ENCODE data around the gene DPF3. TPM values are rescaled to one million over a fixed set of nuclear protein-coding genes. Genes with fewer than 3 reads are reported as not detected.
A peak's percentile ranks its signal among the peaks of the same experiment; 100 is the strongest.

Gene DPF3
- total and polyA plus RNA-seq, 2 of the 13 experiments (the other 11 are each of a cell fraction or from before 2014, with no cell fraction given) = 0.09 to 0.60 TPM

DNA sequence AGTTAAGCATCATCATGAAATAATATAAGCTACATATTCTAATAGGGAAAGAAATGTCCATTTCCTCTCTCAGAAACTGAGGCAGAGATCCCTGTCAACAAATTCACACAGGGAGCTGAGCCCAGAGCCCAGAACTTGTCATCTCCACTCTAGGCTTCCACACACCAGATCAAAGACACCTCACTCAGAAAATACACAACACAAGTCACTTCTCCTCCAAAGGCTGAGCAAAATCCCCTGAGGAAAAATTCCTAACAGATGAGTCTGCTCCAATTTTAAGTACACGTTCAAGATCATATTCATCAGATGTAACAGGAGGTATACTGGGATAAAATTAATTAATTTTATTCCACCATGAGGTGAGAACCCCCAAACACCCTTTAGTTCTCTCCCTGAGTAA, 227.3 kb downstream of the DPF3 start (continued):
- TF ChIP-seq, protein P1, sequence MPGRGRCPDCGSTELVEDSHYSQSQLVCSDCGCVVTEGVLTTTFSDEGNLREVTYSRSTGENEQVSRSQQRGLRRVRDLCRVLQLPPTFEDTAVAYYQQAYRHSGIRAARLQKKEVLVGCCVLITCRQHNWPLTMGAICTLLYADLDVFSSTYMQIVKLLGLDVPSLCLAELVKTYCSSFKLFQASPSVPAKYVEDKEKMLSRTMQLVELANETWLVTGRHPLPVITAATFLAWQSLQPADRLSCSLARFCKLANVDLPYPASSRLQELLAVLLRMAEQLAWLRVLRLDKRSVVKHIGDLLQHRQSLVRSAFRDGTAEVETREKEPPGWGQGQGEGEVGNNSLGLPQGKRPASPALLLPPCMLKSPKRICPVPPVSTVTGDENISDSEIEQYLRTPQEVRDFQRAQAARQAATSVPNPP (CRISPR knock-in tag; IDR thresholded peaks at IDR 0.05) = no peak
- no peak for TF ChIP-seq ZFP41 (CRISPR knock-in tag; IDR thresholded peaks at IDR 0.05; ENCODE audit: borderline replicate concordance)
- no peak for TF ChIP-seq AGO1 (IDR thresholded peaks at IDR 0.05; ENCODE audit: low read depth, low read length, poor library complexity, severe bottlenecking)
- TF ChIP-seq KAT8 (CRISPR knock-in tag; IDR thresholded peaks at IDR 0.05) = no peak

DNA sequence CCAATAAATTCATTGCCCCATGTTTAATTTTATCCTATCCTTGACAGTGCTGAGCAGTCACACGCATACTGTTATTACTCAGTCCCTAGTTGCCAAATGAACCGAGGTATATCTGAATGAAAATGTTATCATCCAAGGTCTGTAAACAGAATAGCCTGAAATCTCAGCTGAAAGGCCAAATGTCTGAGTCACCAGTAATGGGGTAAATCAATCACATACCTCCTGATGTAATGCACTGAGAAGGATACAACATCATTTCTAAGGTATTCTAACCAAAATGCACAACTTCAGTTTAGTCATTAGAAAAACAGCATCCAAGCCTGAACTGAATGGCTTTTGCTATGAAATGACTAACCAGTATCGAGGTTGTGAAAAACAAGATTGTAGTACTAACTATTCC, 228.6 kb downstream of the DPF3 start:
- ChIA-PET POLR2A (no interaction called here), CTCF (ENCODE audit: low intra/inter-chr PET ratio, low total read pairs) (no interaction called here)
- ATAC-seq (no peak), DNase-seq (ENCODE audit: low spot score) (peak; percentile 7), FAIRE-seq (no peak)
- H3K4me1 ChIP-seq (ENCODE audit: insufficient read depth, low read length) = no peaks in the 10 kb centered on the region
- in situ Hi-C loops (cut with HindIII; ENCODE audit: extremely low pct_ligation_motif_present, low pct_unique_long_range_greater_than_20kb) = no loop called here
- H4K20me1 ChIP-seq (ENCODE audit: insufficient read depth, low read length) = no peaks in the 10 kb centered on the region
- no peaks in the 10 kb centered on the region for H3K9me3 ChIP-seq (ENCODE audit: low read length)
- no peak overlapping the region for H2AFZ ChIP-seq (ENCODE audit: low read length)
- no peaks in the 10 kb centered on the region for H3K79me2 ChIP-seq (ENCODE audit: insufficient read depth, low read length)
- H3K27ac ChIP-seq (ENCODE audit: extremely low read length, insufficient read depth, low read length) = no peak overlapping the region
- H3K4me2 ChIP-seq (ENCODE audit: low read depth, low read length) = no peak overlapping the region
- H3K9ac ChIP-seq (ENCODE audit: insufficient read depth, low read depth, low read length) = no peak overlapping the region
- BruUV-seq (replicated peaks) = no TSS peak
- TF ChIP-seq, protein P2, sequence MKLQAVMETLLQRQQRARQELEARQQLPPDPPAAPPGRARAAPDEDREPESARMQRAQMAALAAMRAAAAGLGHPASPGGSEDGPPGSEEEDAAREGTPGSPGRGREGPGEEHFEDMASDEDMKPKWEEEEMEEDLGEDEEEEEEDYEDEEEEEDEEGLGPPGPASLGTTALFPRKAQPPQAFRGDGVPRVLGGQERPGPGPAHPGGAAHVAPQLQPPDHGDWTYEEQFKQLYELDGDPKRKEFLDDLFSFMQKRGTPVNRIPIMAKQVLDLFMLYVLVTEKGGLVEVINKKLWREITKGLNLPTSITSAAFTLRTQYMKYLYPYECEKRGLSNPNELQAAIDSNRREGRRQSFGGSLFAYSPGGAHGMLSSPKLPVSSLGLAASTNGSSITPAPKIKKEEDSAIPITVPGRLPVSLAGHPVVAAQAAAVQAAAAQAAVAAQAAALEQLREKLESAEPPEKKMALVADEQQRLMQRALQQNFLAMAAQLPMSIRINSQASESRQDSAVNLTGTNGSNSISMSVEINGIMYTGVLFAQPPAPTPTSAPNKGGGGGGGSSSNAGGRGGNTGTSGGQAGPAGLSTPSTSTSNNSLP (IDR thresholded peaks at IDR 0.05; ENCODE audit: low read depth, low read length) = 0 out of 2 replicates have a peak, but pooled peaks have one; percentile 13
- TF ChIP-seq DPF2 (CRISPR knock-in tag; IDR thresholded peaks at IDR 0.05; ENCODE audit: borderline replicate concordance, low read depth) = no peak
- no peaks in the 10 kb centered on the region for H3K36me3 ChIP-seq (replicated peaks in 1 of 2; ENCODE audit: control insufficient read depth in 1 of 2, insufficient read depth in 2 of 2, low read length in 2 of 2)
- 16% methylated on average over 3 of the region's 3 CpGs for WGBS (ENCODE audit: low lambda C conversion rate)
- intact Hi-C loops (cut with micrococcal nuclease; ENCODE audit: unreplicated experiment) = no loop called here
- no peaks in the 10 kb centered on the region for H3K27me3 ChIP-seq (ENCODE audit: control insufficient read depth in 1 of 2, insufficient read depth in 2 of 2, low read length in 2 of 2)
- no peak overlapping the region for H3K4me3 ChIP-seq (replicated peaks in 1 of 3; ENCODE audit: insufficient read depth in 1 of 3, low read depth in 2 of 3, low read length in 3 of 3)
